T-helper 1 cell (primary cell): ENCODE data around the gene WBP11.
A peak's percentile ranks its signal among the peaks of the same experiment; 100 is the strongest.

Experiments used
- DNase-seq, 5 donors: peaks; one replicate each; pipeline ENCODE4 v3.0.0-alpha.2; 2012 to 2020

WBP11 gene

DNA sequence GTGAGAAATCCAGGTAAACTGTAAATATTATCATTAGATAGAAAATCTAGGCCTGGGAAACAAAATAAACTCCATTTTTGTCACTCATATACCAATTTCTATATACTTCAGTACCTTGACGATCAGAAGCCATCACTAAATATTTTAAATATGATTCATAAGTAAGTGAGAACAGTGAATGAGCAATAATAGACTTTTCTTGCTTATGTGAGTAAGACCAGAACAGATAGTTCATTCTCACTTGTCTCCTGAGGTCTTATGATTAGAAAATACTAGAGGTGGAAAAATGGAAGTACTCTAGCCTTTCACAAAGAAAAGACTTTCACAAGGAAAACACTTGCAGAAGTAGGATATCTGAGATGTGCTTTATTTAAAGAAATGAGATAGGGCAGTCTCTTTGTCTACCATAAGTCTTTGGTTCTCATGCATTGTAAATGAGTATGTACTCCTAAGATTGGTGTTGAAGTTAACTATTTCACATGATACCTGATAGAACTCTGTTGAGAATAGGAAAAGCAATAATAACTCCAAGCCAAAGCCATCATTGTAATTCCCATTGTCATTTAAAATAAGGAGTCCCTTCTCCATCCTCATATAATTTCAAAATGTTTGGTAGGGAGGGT, 20.8 kb upstream of the WBP11 start:
- no peak for DNase-seq

DNA sequence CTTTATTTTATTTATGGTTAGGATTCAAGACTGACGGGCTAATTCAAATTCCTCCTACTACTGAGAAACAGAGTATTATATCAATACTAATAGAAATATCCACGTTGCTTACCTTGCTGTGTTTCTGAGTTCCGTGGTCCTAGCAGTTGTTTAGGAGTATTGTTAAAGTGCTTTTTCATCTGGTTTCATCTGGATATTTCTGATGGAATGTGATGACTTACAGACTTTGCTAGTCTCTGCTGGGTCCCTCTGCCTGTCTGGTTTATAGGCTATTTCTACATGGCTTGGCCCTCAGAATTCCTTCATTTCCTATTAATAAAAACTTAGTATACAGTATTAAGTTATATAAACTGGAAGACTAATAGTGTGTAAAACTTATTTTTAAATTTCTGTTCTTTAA, 10.7 kb upstream of the WBP11 start, which contains the start of gene SMCO3:
TSS of gene SMCO3 (minus strand) at position 169 of the 400 bp plus-strand sequence. CDS start 7,502 bp downstream, outside the sequence.
- no peak for DNase-seq

DNA sequence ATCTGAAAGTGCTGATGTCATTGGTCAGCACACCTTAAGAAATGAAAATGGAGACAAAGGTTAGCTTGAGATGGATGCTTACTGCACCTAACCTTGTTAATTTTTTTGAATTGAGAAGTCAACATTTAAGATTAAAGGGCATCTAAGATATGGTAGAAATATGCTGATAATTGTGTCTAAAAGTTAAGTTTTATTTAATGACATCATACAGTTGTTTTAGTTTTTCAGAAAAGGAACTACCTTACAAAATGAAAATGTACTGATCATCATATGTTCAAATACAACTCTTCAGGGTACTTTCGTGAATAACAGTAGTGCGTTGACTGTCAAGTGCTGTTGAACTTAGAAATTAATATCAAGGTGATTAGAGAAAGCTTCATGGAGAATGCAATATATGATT, 8.2 kb upstream of the WBP11 start:
- DNase-seq: no peak

DNA sequence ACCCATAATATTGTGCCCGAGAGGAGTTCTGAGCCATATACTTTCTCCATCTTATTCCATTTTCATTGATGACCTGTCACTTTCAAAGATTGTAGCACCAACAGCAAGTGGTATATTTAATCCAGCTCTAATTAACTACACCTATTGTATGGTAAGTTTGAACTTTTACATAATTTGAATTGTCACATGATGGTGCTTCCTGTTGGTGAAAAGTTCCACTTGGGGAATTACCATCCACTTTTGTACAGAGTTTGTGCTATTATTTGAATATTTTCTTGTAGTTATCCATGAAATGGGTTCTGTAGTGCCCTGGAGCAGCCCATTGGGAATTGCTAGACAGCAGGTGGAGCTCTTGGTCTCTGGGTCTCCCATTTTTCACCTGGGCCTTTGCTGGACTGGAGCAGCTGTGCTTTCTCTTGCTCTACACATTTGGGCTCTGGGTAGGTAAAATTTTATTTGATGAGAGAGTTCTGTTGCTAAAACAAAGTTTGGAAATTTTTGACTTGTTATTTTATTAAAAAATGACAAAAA, 7.7 kb upstream of the WBP11 start:
- DNase-seq: no peak

DNA sequence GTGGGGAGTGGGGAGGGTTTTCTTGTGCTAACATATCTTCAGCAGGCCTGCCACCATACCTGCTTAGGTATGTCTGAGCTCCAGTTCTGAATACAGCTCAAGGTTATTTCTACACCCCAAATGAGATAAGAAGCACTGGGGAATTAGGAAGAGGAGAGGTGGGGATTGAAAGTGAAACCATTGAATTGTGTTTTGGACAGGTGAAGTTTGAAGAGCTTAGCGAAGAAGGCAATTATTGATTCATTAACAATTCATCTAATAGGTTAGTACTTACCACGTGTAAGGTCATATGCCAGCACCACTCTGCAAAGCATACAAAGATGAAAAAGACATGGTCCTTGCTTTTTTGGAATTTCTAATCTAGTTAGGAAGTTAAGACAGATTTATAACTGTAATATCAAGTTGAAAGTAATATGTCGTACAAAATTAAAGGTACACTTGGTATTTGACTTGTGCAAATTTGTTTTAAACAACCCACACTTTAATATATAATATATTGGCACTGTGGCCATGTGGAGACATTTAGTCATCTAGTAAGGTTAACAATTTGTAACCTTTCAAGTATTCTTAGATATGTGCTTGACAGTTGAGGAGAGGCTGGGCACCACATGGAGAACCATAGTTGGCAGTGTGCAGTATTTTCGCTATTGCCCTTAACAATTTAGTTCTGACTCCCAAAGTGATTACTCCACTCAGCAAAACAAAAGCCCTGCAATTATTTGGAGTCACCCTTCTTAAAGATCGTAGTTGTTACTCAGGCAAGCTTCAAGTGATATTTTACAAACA, 7.1 kb upstream of the WBP11 start:
- no peak for DNase-seq

DNA sequence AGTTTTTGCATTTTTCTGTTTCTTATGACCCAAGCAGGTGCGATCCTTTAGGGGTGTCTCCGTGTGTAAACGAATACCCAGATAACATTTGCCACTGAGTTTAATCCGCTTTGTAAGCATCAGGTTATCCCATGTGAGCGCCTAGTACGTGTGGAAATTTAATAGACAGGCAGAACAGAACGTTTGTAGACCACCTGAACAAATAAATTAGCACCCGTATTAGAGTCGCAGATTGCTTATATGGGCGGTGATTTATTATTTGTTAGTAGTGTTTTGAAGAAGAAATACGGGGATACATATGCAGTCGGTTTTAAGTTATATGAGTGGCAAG, 517 bp upstream of the WBP11 start:
- no peak for DNase-seq

DNA sequence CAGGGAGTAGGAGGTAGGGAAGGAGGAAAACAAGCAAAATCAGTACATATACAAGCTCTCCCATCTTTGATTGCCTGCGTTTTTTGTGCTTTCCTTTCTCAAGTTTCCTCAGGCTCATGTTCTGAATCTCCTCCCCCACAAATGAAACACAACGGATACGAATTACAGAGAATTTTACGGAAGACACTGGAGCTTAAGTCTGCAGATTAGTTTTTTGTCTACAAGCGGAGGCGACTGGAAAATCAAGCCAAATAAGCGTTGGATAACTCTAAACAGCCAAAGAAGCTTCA, 612 bp downstream of the WBP11 start:
- DNase-seq: no peak

DNA sequence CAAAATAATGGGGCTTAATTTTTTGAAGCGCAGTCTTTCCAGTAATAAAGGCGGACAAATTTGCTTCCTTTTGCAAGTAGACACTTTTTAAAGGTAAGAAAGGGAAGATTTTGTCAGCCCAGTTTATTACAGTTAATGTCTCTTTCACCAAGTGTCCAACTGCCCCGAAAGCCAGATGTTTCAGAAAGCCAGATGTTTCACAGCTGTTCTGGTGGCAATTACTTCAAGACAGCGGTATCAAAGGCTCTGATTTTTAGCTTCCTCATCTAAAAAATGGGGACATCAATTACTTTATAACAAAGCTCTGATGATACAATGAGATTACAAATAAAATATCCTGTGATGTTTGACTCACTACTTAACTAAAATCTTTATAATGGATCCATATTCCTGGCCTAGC, 1.0 kb downstream of the WBP11 start:
- no peak for DNase-seq

DNA sequence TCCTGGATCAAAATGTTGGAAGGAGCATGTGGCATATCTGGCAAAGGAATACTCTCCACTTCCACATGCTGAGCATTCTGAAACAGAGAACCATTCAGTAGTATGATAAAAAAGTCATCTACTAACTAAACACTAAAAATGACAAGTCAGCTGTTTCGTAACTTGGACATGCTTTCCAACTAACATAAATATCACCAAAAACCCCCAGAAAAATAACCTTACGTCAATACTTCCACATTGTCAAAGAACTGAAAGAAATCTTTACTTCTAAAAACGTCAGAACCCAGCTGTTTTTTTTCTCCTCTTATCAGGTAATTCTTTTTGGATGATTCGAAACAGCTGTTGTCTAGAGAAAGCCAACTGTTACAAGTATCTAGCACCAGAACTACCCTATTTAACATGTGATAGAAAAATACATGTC, 8.2 kb downstream of the WBP11 start:
- DNase-seq: no peak

DNA sequence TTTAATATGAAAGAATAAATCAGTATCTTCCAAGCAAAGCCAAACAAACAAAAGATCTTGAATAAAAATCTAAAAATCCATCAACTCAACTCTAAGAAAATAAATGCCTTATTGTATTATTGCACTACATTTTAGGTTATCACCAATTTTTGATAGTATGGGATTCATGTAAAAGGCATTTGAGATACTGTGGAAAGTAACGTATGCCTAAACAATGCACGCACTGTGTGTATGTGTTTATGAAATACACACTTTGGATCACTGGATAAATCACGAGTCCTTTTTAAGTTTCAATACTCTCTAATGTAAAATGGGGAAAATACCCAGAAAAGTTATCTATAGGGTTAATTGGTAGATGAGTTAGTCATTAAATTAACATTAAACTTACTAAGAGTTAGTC, 17.7 kb downstream of the WBP11 start:
- DNase-seq: no peak

DNA sequence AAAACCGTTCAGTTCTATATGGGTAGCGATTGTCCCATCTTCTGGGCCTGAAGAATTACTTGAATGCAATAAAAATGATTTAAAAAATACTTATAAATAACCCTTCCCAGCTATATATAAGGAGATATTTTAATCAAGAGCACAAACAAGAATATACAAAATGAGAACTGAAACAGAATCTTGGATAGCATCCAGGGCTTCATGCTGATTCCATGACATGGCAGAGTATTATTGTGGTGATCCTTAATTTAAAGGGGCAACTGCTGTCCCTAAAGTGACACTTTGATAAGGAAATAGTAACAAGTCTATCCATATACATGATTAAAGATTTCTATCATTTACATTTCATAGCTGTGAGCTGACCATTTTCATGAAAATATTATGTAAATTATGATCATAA, 18.8 kb downstream of the WBP11 start:
- no peak for DNase-seq

DNA sequence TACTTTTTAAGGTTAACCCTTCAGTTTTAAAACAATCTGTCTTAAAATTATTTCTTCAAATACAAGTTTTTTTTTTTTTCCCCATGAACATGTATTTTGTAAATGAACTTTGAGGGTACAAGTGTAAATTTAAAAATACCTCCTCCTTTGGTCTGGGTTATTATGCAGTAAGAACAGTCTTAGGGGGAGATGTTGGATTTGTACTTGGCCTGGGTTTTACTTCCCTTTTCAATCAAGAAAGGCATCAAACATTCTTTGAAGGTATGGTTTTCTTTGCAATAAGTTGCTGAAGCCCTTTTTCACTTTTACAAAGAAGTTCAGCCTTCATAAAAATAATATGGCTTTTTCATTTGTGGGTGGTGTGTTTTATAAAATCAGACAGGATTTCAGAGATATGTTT, 20.5 kb downstream of the WBP11 start:
- DNase-seq: no peak

DNA sequence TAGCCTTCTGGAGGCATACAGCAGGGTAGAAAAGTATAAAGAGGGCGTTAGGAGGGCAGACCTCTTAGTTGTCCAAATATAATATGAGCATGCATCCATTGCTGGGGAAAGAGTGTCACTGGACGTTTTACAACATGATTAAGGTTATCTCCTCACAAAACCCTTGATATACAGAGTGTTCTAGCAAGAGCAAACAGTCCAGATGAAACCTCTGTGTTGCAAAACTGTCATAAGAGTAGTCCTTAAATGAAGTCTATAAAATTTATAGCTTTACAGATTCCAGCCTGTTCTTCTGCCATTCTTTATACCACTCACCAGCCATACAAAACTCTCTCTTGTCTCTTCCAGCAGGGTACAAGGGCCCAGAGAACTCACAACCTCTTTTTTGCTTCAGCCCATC, 21.7 kb downstream of the WBP11 start:
- no peak for DNase-seq

DNA sequence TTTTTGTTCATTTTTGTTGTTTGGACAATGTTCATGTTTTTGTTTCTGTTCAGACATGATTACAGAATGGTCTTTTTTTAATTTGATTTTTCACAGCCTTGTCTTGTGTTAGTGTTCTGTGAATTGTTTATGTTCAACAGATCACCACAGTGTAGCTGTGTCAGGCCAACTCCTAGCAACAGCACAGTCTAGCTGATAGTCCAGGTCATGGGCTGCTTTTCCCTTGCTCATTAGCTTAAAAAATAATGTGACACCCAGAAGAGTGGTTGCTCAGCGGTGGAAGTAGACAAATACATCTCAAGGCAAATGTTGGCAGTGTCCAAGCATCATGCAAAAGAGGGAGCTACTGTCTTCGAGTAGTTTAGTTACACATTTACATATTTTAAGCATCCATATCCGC, 22.4 kb downstream of the WBP11 start:
- DNase-seq: no peak

DNA sequence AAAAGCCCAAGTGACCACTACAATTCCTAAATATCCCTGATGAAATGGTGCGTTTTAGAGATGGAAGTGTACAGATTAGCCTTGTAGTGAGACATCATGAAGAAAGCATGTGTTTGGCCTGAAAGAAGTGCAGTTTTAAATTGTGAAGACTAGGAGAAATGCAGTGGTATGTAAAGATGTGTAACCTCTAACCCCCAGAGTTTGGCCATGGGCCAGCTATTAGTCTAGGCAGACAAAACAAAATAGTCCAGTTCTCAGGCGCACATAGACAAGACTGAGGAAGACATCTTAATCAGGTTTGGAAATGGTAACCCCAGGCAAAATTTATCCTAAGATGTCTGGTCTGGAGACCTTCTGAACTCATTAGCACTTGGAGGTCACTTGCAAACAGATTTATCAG, 23.4 kb downstream of the WBP11 start:
- DNase-seq: no peak

DNA sequence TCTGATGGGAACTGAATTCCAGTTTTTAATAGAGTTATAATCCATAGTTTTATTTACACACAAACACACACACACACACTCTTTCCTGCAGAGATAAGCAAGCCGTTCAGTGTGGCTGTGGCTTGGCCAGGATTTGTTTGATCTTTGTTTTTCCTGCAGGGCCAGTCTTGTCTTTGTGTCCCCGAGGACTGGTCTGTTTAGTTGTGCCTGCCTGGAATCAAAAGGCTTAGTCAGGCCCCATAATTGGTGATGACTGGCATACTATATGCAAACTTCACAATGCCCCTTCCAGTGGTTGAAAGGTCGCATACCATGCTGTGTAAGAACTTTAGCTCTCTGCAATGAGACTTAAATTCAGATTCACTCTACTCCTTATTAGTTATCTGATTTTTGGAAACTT, 26.0 kb downstream of the WBP11 start:
- DNase-seq: no peak

DNA sequence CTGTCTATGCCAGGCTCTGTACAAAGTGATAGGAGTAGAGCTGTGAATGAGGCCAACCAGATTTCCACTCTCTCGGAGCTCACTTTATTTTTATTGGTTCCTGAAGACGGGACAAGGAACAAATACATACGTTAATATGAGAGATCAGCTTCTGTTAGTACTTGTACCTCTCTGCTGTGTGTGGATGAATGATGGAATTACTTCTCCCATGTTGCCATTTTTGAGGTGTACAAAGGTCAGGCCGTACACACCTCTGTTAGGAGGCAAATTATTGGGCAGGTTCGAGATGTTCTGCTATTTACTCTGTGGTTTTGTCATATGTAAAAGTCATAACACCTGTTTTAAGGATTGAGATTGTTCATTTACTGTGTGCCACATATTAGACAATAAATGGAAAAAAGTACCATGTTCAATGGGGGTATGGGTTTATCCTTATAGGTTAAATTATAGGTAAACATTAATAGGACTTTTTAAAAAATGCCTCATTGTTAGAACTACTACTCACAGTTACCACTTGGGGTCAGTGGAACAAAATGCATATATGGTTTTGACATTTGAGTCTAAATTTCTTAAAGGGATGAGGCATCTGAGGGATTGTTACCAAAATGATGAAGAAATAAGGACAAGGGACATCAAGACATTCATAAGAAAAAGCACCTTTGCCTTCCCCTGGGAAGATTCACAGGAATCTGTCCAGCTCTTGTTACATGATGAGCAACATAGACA, 26.9 kb downstream of the WBP11 start:
- DNase-seq: peak in 1 of 5 donors; percentile 22

DNA sequence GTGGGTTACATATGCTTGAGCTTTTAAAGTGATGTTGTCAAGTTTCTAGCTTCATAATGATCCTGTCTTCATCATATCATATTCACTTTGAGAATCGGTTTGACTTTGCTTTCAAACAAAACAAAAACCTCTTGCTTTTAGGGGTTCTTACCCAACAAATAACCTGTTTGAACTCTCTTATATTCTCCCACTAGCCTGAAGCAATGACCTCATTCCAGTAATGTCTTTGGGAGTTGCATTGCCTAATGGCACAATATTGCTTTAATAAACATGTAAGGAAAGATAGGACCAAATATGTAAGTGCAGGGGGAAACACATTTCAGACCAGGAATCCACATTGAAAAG, 27.7 kb downstream of the WBP11 start:
- peak in 1 of 5 donors; percentile 37 for DNase-seq

DNA sequence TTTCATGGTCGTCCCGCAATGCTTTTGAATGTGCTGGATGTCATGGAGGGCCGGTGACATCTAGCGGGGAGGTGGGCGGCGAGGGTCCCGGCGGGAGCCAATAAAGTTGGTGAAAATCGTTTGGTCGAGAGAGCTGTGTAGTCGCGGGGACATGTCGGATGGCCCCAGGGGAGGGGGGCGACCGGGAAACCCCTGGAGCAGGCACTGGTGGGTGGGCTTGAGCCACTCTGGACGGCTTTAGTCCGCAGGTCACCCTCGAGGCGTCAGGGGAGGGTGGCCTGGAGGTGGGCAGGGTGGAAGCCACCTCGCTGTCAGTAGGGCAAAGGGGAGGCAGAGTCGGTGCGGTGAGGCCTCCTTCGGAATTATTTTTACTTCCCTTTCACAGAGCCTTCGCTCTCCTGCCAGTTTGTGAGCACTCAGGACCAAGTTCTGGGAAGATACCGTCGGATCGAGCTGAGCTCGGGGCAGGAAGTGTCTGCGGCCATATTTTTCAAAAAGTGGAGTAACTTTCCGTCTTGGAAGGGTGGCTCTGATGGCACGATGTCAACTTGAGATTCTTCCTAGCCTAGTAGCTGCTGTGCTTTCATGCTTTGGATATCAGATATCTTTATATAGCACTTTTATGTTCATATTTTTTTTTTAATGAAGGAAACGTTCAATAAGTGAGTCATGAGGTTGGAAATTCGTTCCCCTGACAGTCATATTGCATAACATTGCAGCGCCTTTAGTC, 28.2 kb downstream of the WBP11 start:
- DNase-seq: peak in 3 of 5 donors; percentile 14 to 39 (median 14)

DNA sequence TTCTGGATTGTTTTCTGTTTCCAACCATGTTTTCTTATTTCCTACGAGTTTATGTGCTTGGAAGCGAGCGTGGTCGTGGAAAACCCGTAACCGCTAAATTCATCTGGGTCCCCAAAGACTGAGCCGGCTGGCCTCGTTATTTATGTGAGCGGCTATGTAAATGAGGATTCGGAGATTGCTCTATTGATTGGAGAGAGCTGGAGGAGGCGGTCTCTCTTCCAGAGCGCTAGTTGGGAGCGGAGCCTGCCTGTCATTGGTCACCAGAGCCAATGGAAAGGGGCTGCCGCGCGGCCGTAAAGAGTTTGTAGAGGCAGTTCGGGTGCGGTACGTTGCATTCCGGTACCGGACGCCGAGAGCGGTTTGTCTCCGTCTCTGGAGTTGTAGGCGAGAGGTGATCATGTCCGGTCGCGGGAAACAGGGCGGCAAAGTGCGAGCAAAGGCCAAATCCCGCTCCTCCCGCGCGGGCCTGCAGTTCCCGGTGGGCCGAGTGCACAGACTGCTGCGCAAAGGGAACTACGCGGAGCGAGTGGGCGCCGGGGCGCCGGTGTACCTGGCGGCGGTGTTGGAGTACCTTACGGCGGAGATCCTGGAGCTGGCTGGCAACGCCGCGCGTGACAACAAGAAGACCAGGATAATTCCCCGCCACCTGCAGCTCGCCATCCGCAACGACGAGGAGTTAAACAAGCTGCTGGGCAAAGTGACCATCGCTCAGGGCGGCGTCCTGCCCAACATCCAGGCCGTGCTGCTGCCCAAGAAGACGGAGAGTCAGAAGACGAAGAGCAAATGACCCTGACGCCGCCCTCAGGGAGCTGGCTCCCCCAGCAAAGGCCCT, 29.0 kb downstream of the WBP11 start:
- DNase-seq: peak; percentile 81 to 97 (median 86)

DNA sequence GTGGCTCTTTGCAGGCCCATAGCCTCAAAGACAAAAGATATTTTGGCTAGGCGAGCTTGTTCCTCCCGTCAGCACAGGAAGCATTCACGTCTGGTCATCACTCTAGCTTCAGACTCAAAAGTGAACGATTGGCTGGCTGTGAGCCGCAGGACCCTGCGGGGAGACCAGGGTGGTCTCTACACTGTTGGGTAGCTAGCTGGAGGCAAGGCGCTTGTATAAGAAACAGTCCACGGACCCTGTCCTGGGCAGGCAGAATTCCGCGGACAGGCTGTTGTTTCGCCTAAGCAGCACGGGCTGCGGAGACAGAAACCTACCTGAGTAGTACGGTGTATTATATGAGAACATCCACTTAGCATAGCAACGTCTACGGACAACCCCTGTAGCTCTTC, 29.6 kb downstream of the WBP11 start:
- no peak for DNase-seq

DNA sequence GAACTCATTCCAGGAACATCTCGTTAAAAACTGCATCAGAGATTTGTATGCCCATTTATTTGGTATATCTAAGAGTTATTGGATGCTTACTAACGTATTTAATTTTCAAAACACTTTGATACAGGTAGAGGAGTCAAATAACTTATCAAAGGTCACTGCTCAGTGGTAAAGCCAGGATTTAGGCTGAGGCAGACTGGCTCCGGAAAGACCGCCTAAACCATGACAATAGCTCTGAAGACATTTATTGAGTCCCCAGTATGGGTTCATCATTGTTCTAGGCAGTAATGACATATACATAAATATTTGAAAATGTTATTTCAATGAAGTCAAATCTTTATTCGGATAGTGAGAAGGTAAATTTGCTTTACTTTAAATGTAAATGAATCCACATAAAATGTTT, 30.3 kb downstream of the WBP11 start:
- DNase-seq: no peak
